Hepatocyte (in vitro differentiated cells): ENCODE results near the gene ADA. TPM values are rescaled to one million over a fixed set of nuclear protein-coding genes. Genes with fewer than 3 reads are reported as not detected.

Source experiments
- DNase-seq: peaks from one replicate; pipeline ENCODE4 v3.0.0-alpha.2; 2016; ENCODE audit warnings: low spot score
- H2AFZ ChIP-seq: fragments of 200-600 bp; sonication (generic); 2 replicates; pipeline ENCODE4 v1.6.0; 2016; ENCODE audit warnings: antibody characterized with exemption, mild to moderate bottlenecking
- H3K27ac ChIP-seq: fragments of 200-600 bp; sonication (generic); 2 replicates; pipeline ENCODE4 v1.5.1; 2016; ENCODE audit warnings: mild to moderate bottlenecking
- H3K27me3 ChIP-seq: fragments of 200-600 bp; sonication (generic); 2 replicates; pipeline ENCODE4 v1.6.1; 2016
- H3K36me3 ChIP-seq: fragments of 200-600 bp; sonication (generic); replicated peaks from 2 replicates; pipeline ENCODE4 v1.5.1; 2016; ENCODE audit warnings: low read depth; ENCODE audit not compliant: insufficient read depth
- H3K4me1 ChIP-seq: fragments of 200-600 bp; sonication (generic); 2 replicates; pipeline ENCODE4 v1.5.1; 2016; ENCODE audit warnings: mild to moderate bottlenecking, moderate library complexity; ENCODE audit not compliant: insufficient read depth
- H3K4me2 ChIP-seq: fragments of 200-600 bp; sonication (generic); 2 replicates; pipeline ENCODE4 v1.6.0; 2016
- H3K4me3 ChIP-seq: fragments of 200-600 bp; sonication (generic); 2 replicates; pipeline ENCODE4 v1.5.1; 2016; ENCODE audit warnings: mild to moderate bottlenecking
- H3K79me2 ChIP-seq: fragments of 200-600 bp; sonication (generic); 2 replicates; pipeline ENCODE4 v1.6.0; 2017; ENCODE audit warnings: mild to moderate bottlenecking
- H3K9me2 ChIP-seq: fragments of 200-600 bp; sonication (generic); replicated peaks from 2 replicates; pipeline ENCODE4 v1.6.0; 2017; ENCODE audit warnings: mild to moderate bottlenecking; ENCODE audit not compliant: insufficient read depth
- H3K9me3 ChIP-seq: fragments of 200-600 bp; sonication (generic); 2 replicates; pipeline ENCODE4 v1.5.1; 2016; ENCODE audit warnings: low read depth, mild to moderate bottlenecking
- H4K20me1 ChIP-seq: fragments of 200-600 bp; sonication (generic); 2 replicates; pipeline ENCODE4 v1.6.0; 2016; ENCODE audit warnings: mild to moderate bottlenecking; ENCODE audit not compliant: insufficient read depth, poor library complexity, severe bottlenecking
- CTCF ChIP-seq: fragments of 200-600 bp; sonication (generic); IDR thresholded peaks from 2 replicates; pipeline ENCODE4 v1.5.1; 2016; ENCODE audit warnings: antibody characterized with exemption, mild to moderate bottlenecking; ENCODE audit not compliant: poor library complexity
- EZH2 ChIP-seq: fragments of 200-600 bp; sonication (generic); IDR thresholded peaks from 2 replicates; pipeline ENCODE4 v1.6.1; 2016; ENCODE audit warnings: antibody characterized with exemption, mild to moderate bottlenecking, borderline replicate concordance
- EZH2phosphoT487 ChIP-seq: fragments of 200-600 bp; sonication (generic); IDR thresholded peaks from one replicate; pipeline ENCODE4 v1.6.1; 2018; ENCODE audit warnings: antibody characterized with exemption, mild to moderate bottlenecking, low read depth, moderate library complexity; ENCODE audit not compliant: unreplicated experiment, severe bottlenecking
- WGBS: methylation state at CpG from one replicate; pipeline ENCODE4 v1.1.6; 2016; ENCODE audit warnings: low lambda C conversion rate; ENCODE audit errors: missing lambda C conversion rate; 5-methylcytosine and 5-hydroxymethylcytosine counted together
- polyA plus RNA-seq: library from polyadenylated mRNA; unstranded; fragments of >200 nt; fragmentation: Nextera tagmentation; extraction: Ambion mirVana; gene quantifications from 2 replicates; pipeline ENCODE4 v1.2.1, GENCODE V29; 2016
- total RNA-seq: library from RNA; depleted of rRNA; stranded (reverse); fragments of >200 nt; gene quantifications from 2 replicates; pipeline ENCODE4 v1.2.3, GENCODE V29; 2014

The ADA gene
- total and polyA plus RNA-seq, 2 experiments from 2014 or later, result 10.4 to 13.5 TPM

GRCh38 chr20:44651434-44651683 lies 140 bp downstream of the ADA start:
- WGBS, result no CpG with 5 or more reads among the region's 33 CpGs
- no peak overlapping the region for H3K27ac ChIP-seq
- H3K4me2 ChIP-seq, result peak overlapping the region; percentile 93

GRCh38 chr20:44650771-44651433 lies 597 bp downstream of the ADA start:
- Histone ChIP-seq H3K9me2 (no peaks in the 10 kb centered on the region), H4K20me1 (no peaks in the 10 kb centered on the region), H3K79me2 (no peaks in the 10 kb centered on the region), H2AFZ (peak overlapping the region; percentile 93), H3K27me3 (no peaks in the 10 kb centered on the region), H3K27ac (no peak overlapping the region), H3K4me3 (peak overlapping the region; percentile 83), H3K4me2 (peak overlapping the region; percentile 93), H3K4me1 (no peaks in the 10 kb centered on the region), H3K9me3 (no peaks in the 10 kb centered on the region), H3K36me3 (no peaks in the 10 kb centered on the region)
- no peak for DNase-seq
- 71% methylated on average over 19 of the region's 24 CpGs for WGBS
- TF ChIP-seq CTCF, result no peak
- no peak for TF ChIP-seq EZH2phosphoT487
- TF ChIP-seq EZH2, result no peak

More at GRCh38 chr20:44651434-44651683, 140 bp downstream of the ADA start:
- H3K4me3 ChIP-seq, result peak overlapping the region; percentile 83
- no peaks in the 10 kb centered on the region for H3K9me2 ChIP-seq
- DNase-seq, result no peak
- TF ChIP-seq CTCF (no peak), EZH2 (no peak), EZH2phosphoT487 (no peak)
- peak overlapping the region; percentile 93 for H2AFZ ChIP-seq
- H3K4me1 ChIP-seq, result no peaks in the 10 kb centered on the region
- no peaks in the 10 kb centered on the region for H3K79me2 ChIP-seq
- no peaks in the 10 kb centered on the region for H3K27me3 ChIP-seq
- no peaks in the 10 kb centered on the region for H3K36me3 ChIP-seq
- H4K20me1 ChIP-seq, result no peaks in the 10 kb centered on the region
- H3K9me3 ChIP-seq, result no peaks in the 10 kb centered on the region

- H3K27me3 ChIP-seq, result no peaks in the 10 kb centered on the region
- H3K9me2 ChIP-seq, result no peaks in the 10 kb centered on the region
- H3K4me2 ChIP-seq, result no peak overlapping the region
- no peaks in the 10 kb centered on the region for H3K79me2 ChIP-seq
- no peaks in the 10 kb centered on the region for H4K20me1 ChIP-seq
- 80% methylated on average over 6 of the region's 6 CpGs for whole genome bisulfite sequencing
- DNase-seq, result no peak
- no peaks in the 10 kb centered on the region for H3K9me3 ChIP-seq
- no peak overlapping the region for H3K4me3 ChIP-seq
- no peak for TF ChIP-seq CTCF
- no peak for TF ChIP-seq EZH2phosphoT487
- TF ChIP-seq EZH2, result no peak
- H3K4me1 ChIP-seq, result no peaks in the 10 kb centered on the region
- no peak overlapping the region for H2AFZ ChIP-seq
- no peaks in the 10 kb centered on the region for H3K36me3 ChIP-seq
- H3K27ac ChIP-seq, result no peak overlapping the region
Observed at GRCh38 chr20:44649976-44650375, 1.5 kb downstream of the ADA start.

- Histone ChIP-seq H3K9me3 (no peaks in the 10 kb centered on the region), H3K27me3 (no peaks in the 10 kb centered on the region), H4K20me1 (no peaks in the 10 kb centered on the region), H2AFZ (no peak overlapping the region), H3K4me2 (no peak overlapping the region), H3K27ac (no peak overlapping the region), H3K4me1 (no peaks in the 10 kb centered on the region), H3K36me3 (no peaks in the 10 kb centered on the region), H3K79me2 (no peaks in the 10 kb centered on the region), H3K9me2 (no peaks in the 10 kb centered on the region), H3K4me3 (no peak overlapping the region)
- WGBS, result 89% methylated on average over 3 of the region's 3 CpGs
- TF ChIP-seq EZH2 (no peak), EZH2phosphoT487 (no peak), CTCF (no peak)
- DNase-seq, result no peak
Observed at GRCh38 chr20:44649126-44649525, 2.4 kb downstream of the ADA start.
